Right cardiac atrium (tissue), 5 donors: ENCODE data around the gene PHACTR1. TPM values are rescaled to one million over a fixed set of nuclear protein-coding genes. Genes with fewer than 3 reads are reported as not detected.
"Not testable (repeated sequence)": the region's sequence is repeated elsewhere in the genome, so short reads cannot be mapped to it uniquely, and the experiment has no call there.

Experiments used
- ATAC-seq, 2 donors: fragments of 200-7000 bp; cut with Tn5 transposase; one replicate each; pipeline versions ENCODE4 v1.8.0 to v1.9.1; 2020; ENCODE audit warnings: moderate library complexity in 2 of 2, mild to moderate bottlenecking in 1 of 2
- DNase-seq, 3 donors: peaks; one replicate each; pipeline ENCODE4 v3.0.0-alpha.2; 2020
- H3K27ac ChIP-seq: one replicate; pipeline ENCODE4 v1.5.1; 2013; ENCODE audit warnings: mild to moderate bottlenecking, low read length, control low read depth, moderate library complexity
- H3K27me3 ChIP-seq: one replicate; pipeline ENCODE4 v1.6.1; 2013; ENCODE audit not compliant: control insufficient read depth, insufficient read depth
- H3K4me1 ChIP-seq: one replicate; pipeline ENCODE4 v1.6.1; 2013; ENCODE audit warnings: low read length; ENCODE audit not compliant: control insufficient read depth, insufficient read depth
- H3K4me3 ChIP-seq: one replicate; pipeline ENCODE4 v1.5.1; 2013; ENCODE audit warnings: low read length, control low read depth
- H3K9me3 ChIP-seq: one replicate; pipeline ENCODE4 v1.6.1; 2013; ENCODE audit warnings: low read length; ENCODE audit not compliant: control insufficient read depth
- WGBS: extraction: QIAGEN DNeasy Blood & Tissue Kit; methylation state at CpG from one replicate; pipeline ENCODE4 v1.1.7; 2013; 5-methylcytosine and 5-hydroxymethylcytosine counted together
- intact Hi-C, 4 donors: fragments of 100-400 bp; cut with DNase I; formaldehyde crosslinking; loops; one replicate each; pipeline versions ENCODE4 v1.11.0 to v1.14.0; 2022 to 2023
- polyA plus RNA-seq: library from polyadenylated mRNA; stranded (reverse); fragments of 200-250 nt; gene quantifications from one replicate; pipeline ENCODE4 v1.2.3, GENCODE V29; 2013
- total RNA-seq, 4 donors: library from RNA; stranded (reverse); fragmentation: NEBNext Ultra II Directional; extraction: Animal tissue kit (Norgen Biotek cat#: 25700); gene quantifications; one replicate each; pipeline ENCODE4 v1.2.1, GENCODE V29; 2021
- donor health status: healthy with polysubstance abuse.
- donor health status: DM: no; HTN: yes; CAD: no.
- donor health status: DM: no; HTN: no; CAD: no.
- donor health status: DM: no; HTN: yes; CAD: no; lungs with severe emphysema.
- donor health status: DM: yes; HTN: yes; CAD: no.

Gene PHACTR1
- total and polyA plus RNA-seq, 5 donors = 7.3 to 29.4 (median 25.1) TPM

- Histone ChIP-seq H3K4me1 (no peaks in the 10 kb centered on the region), H3K4me3 (no peak overlapping the region), H3K9me3 (no peaks in the 10 kb centered on the region), H3K27me3 (no peaks in the 10 kb centered on the region), H3K27ac (no peak overlapping the region)
- 89% methylated on average over 1 of the region's 1 CpG for WGBS
- DNase-seq (no peak), ATAC-seq (no peak)
- intact Hi-C loops = no loop called here
Observed at GRCh38 chr6:13140980-13141379, 424.4 kb downstream of the PHACTR1 start.

DNA sequence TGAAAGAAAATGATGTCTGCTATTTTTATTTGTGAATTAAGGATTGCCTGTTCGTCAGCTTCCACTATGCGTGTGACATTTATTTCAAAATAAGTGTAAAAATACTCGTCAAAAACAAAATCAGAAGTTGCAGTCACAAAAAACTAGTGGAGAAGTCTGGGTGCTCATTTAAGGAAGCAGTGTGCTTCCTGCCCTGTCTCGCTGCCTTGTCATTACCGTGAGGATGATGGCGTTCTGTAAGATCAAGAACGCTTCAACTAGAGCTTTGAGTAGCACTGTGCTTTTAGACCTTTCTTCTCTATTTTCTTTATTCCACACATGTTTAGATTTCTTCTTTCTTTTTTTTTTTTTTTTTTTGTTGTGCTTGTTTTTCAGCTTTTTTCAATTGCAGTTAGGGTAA, 424.8 kb downstream of the PHACTR1 start:
- WGBS = 73% methylated on average over 7 of the region's 7 CpGs
- no peak for DNase-seq
- no peak for ATAC-seq
- H3K27ac ChIP-seq = no peak overlapping the region
- H3K4me1 ChIP-seq = no peaks in the 10 kb centered on the region
- intact Hi-C loops = no loop called here
- H3K9me3 ChIP-seq = no peaks in the 10 kb centered on the region
- H3K27me3 ChIP-seq = no peaks in the 10 kb centered on the region
- H3K4me3 ChIP-seq = no peak overlapping the region

DNA sequence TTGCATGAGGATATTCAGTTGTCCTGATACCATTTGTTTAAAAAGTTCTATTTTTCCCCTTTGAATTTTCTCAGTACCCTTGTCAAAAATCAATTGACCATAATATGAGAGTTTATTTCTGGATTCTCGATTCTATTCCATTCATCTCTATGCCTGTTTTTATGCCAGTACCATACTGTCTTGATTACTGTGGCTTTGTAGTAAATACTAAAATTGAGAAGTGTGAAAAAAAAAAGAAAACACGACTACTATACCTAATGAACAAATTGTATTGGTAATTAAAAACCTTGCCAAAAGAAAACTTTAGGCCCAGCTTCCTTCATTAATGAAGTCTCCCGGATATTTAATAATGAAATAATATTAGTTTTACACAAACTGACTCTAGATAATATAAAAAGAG, 426.0 kb downstream of the PHACTR1 start:
- WGBS = 92% methylated on average over 3 of the region's 3 CpGs
- no peaks in the 10 kb centered on the region for H3K9me3 ChIP-seq
- ATAC-seq = no peak
- no peak overlapping the region for H3K4me3 ChIP-seq
- intact Hi-C loops = no loop called here
- no peaks in the 10 kb centered on the region for H3K4me1 ChIP-seq
- no peaks in the 10 kb centered on the region for H3K27me3 ChIP-seq
- H3K27ac ChIP-seq = no peak overlapping the region
- no peak for DNase-seq

DNA sequence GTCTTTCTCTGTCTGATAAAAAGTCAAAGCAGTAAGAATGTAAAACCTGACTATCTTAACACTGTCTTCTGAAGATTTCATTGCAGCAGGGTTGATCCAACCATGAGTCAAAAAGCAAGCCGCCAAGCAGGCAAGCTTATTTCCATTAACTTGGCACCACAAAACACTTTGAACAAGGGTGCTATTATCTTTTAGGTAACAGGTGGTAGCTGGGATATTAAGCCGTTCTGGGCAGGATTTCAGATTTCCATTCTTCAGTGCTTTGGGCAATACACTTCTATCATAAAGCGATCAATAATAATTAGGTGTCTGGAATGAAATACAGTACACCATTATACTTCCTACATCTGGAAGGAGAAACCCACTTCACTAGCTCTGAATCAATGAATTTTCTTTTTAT, 429.9 kb downstream of the PHACTR1 start:
- Histone ChIP-seq H3K4me1 (no peaks in the 10 kb centered on the region), H3K27ac (no peak overlapping the region), H3K4me3 (no peak overlapping the region), H3K9me3 (no peaks in the 10 kb centered on the region), H3K27me3 (no peaks in the 10 kb centered on the region)
- ATAC-seq (no peak), DNase-seq (no peak)
- WGBS = 93% methylated on average over 3 of the region's 3 CpGs
- intact Hi-C loops = no loop called here

DNA sequence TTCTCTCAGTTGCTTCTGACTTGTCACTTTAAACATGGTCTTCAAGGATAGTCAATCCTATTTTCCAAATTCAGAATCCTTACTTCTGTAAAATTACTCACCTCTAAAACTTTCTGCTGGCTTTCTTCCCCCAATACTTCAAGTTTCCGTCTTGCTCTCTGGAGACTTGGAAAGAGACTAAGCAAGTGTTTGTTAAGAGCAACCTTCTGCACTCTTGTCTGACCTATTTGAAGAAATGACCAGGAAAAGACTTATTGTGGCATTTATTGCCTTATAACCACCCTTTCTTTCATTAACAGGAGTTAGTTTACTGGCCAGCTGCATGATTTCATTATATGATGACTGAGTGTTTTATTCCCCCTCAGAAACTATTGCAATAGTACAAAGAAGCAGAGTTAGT, 430.8 kb downstream of the PHACTR1 start:
- Histone ChIP-seq H3K4me3 (no peak overlapping the region), H3K4me1 (no peaks in the 10 kb centered on the region), H3K27ac (no peak overlapping the region), H3K9me3 (no peaks in the 10 kb centered on the region), H3K27me3 (no peaks in the 10 kb centered on the region)
- WGBS = 62% methylated on average over 1 of the region's 1 CpG
- DNase-seq = no peak
- intact Hi-C loops = no loop called here
- ATAC-seq = no peak

GRCh38 chr6:13147782-13148181, 431.2 kb downstream of the PHACTR1 start:
- H3K9me3 ChIP-seq = no peaks in the 10 kb centered on the region
- intact Hi-C loops = no loop called here
- H3K27me3 ChIP-seq = no peaks in the 10 kb centered on the region
- no peak overlapping the region for H3K4me3 ChIP-seq
- DNase-seq (no peak), ATAC-seq (no peak)
- no peak overlapping the region for H3K27ac ChIP-seq
- 87% methylated on average over 2 of the region's 2 CpGs for WGBS
- H3K4me1 ChIP-seq = no peaks in the 10 kb centered on the region

DNA sequence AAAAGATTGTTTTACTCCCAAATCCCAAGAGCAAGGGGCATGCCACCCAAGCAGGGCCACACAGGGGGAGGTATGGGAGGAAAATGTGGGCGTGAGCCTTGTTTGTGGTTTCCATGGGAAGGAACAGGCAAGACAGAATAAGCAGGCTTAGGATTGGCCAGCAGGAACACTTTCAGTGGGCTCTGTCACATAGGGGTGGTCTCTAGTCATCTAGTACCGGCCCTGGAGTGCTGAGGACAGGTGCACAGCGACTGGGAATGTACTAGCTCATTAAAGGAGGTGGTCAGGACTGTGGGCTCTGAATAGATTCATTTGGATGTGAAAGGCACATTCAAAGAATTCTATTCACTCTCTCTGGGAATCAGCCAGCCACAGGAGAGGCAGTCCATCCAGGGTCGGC, 436.2 kb downstream of the PHACTR1 start:
- DNase-seq (no peak), ATAC-seq (no peak)
- H3K27me3 ChIP-seq = no peaks in the 10 kb centered on the region
- peaks cover 2% of the 10 kb centered on the region for H3K4me1 ChIP-seq
- WGBS = 77% methylated on average over 4 of the region's 4 CpGs
- H3K9me3 ChIP-seq = no peaks in the 10 kb centered on the region
- no peak overlapping the region for H3K27ac ChIP-seq
- H3K4me3 ChIP-seq = no peak overlapping the region
- intact Hi-C loops = no loop called here

DNA sequence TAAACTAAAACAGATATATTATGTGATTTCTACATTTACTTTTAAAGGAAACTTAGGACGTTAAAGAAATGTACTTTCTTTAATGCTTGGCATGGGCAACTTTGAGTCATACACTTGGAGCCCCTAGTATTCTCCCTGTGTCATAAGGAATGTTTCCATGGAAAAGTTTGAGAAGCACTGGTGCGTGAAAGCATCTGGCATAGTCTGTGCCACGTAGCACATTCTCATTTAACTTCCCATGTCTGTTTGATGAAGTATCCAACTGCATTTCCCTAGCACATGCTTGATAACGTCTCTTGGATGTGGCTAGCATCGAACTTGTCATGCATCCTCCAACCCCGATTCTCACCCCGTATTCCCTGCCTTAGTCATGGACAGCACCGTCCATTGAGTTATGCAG, 439.8 kb downstream of the PHACTR1 start:
- H3K4me3 ChIP-seq = no peak overlapping the region
- no peaks in the 10 kb centered on the region for H3K27me3 ChIP-seq
- DNase-seq (no peak), ATAC-seq (no peak)
- H3K9me3 ChIP-seq = no peaks in the 10 kb centered on the region
- H3K27ac ChIP-seq = no peak overlapping the region
- peaks cover 2% of the 10 kb centered on the region for H3K4me1 ChIP-seq
- intact Hi-C loops = no loop called here
- 97% methylated on average over 8 of the region's 8 CpGs for WGBS

DNA sequence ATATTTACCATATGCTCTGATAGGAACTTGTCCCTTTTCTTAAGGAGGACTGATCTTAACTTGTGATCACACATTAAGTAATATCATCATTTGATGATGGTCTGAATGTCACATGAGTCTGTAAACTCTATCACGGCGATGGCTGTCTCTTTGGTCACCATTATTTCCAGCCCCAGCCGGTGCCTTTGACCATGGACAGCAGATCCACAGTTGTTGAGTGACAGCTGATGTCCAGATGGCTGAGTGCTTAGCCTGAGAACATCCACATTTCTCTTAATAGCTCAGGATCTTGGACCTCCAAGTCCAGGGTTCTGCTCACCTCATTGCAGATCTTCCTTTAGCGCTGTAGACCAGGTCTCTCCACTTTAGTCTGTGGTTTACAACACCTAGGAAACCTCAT, 440.7 kb downstream of the PHACTR1 start:
- DNase-seq (no peak), ATAC-seq (peak; percentile 16 to 38)
- peaks cover 2% of the 10 kb centered on the region for H3K4me1 ChIP-seq
- no peaks in the 10 kb centered on the region for H3K27me3 ChIP-seq
- H3K4me3 ChIP-seq = no peak overlapping the region
- WGBS = 76% methylated on average over 4 of the region's 4 CpGs
- intact Hi-C loops = no loop called here
- H3K9me3 ChIP-seq = no peaks in the 10 kb centered on the region
- no peak overlapping the region for H3K27ac ChIP-seq

DNA sequence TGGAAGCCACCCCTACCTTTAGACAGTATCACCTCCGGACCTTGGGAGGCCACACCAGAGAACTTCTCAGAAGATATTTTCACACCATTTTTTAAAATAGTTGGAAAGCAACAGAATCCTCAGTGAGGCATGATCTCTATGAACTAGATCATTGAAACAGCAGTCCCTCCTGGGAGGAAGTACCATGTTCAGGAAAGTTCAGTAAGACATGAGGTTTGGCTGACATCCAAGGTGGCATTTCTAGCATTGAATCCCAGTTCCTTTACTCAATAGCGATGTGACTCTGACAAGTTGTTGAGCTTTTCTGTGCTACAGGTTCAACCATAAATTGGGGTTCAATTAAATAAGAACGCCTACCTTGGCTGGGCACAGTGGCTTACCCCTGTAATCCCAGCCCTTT, 442.7 kb downstream of the PHACTR1 start:
- intact Hi-C loops = no loop called here
- WGBS = 87% methylated on average over 3 of the region's 3 CpGs
- Histone ChIP-seq H3K9me3 (no peaks in the 10 kb centered on the region), H3K4me3 (no peak overlapping the region), H3K4me1 (peaks cover 2% of the 10 kb centered on the region), H3K27me3 (no peaks in the 10 kb centered on the region), H3K27ac (no peak overlapping the region)
- no peak for ATAC-seq
- no peak for DNase-seq

DNA sequence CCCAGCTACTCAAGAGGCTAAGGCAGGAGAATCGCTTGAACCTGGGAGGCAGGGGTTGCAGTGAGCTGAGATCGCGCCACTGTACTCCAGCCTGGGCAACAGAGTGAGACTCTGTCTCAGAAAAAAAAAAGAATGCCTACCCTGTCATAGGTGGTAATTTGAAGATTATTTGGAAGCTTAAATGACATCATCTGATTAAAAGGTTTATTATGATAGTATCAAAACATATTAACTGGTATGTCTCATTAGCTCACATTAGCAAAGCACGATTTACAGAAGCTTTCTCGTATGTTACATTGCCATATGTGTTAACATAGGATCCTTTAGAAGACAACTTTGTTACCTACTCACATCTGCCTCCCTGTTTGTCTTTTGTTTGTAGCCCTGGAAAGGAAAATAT, 443.3 kb downstream of the PHACTR1 start:
- WGBS = 95% methylated on average over 5 of the region's 5 CpGs
- intact Hi-C loops, H3K4me3 ChIP-seq, H3K27me3 ChIP-seq, H3K4me1 ChIP-seq, ATAC-seq, H3K27ac ChIP-seq, H3K9me3 ChIP-seq, DNase-seq: not testable (repeated sequence)

GRCh38 chr6:13163161-13163944, 446.8 kb downstream of the PHACTR1 start:
- WGBS = 89% methylated on average over 2 of the region's 2 CpGs
- Histone ChIP-seq H3K4me3 (no peak overlapping the region), H3K4me1 (no peaks in the 10 kb centered on the region), H3K27me3 (no peaks in the 10 kb centered on the region), H3K9me3 (no peaks in the 10 kb centered on the region), H3K27ac (no peak overlapping the region)
- ATAC-seq = no peak
- no peak for DNase-seq
- intact Hi-C loops = no loop called here
